SU-DHL-6 (cell line): ENCODE results near the gene SPPL2A.
"Not testable (repeated sequence)": the region's sequence is repeated elsewhere in the genome, so short reads cannot be mapped to it uniquely, and the experiment has no call there.

Experiments used
- EZH2phosphoT487 ChIP-seq: fragments of 200-600 bp; sonication (generic), shearing (Covaris generic); conservative IDR thresholded peaks from 2 replicates; pipeline ENCODE4 v1.6.1; 2018; ENCODE audit warnings: mild to moderate bottlenecking, antibody characterized with exemption, low read length, moderate library complexity, mixed read lengths
- TF ChIP-seq, protein P1 (sequence below): fragments of 200-600 bp; sonication (generic); IDR thresholded peaks from one replicate; pipeline ENCODE4 v1.5.1; 2017; ENCODE audit warnings: antibody characterized with exemption, mild to moderate bottlenecking, low read length, moderate library complexity; ENCODE audit not compliant: insufficient read depth, poor library complexity, severe bottlenecking

DNA sequence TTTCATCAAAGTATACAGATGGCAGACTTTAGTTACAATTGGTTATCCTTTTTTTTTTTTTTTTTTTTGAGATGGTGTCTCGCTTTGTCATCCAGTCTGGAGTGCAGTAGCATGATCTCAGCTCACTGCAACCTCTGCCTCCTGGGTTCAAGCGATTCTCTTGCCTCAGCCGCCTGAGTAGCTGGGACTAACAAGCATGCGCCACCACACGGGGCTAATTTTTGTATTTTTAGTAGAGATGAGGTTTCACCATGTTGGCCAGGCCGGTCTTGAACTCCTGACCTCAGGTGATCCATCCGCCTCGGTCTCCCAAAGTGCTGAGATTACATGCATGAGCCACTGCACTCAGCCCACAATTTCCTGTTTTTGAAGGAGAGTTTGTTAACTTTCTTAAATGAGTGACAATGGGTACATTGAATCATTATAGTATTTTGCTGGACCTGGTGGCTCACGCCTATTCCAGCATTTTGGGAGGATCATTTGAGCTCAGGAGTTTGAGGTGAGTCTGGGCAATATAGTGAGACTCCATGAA, 70.8 kb downstream of the SPPL2A start:
- TF ChIP-seq, protein P1, sequence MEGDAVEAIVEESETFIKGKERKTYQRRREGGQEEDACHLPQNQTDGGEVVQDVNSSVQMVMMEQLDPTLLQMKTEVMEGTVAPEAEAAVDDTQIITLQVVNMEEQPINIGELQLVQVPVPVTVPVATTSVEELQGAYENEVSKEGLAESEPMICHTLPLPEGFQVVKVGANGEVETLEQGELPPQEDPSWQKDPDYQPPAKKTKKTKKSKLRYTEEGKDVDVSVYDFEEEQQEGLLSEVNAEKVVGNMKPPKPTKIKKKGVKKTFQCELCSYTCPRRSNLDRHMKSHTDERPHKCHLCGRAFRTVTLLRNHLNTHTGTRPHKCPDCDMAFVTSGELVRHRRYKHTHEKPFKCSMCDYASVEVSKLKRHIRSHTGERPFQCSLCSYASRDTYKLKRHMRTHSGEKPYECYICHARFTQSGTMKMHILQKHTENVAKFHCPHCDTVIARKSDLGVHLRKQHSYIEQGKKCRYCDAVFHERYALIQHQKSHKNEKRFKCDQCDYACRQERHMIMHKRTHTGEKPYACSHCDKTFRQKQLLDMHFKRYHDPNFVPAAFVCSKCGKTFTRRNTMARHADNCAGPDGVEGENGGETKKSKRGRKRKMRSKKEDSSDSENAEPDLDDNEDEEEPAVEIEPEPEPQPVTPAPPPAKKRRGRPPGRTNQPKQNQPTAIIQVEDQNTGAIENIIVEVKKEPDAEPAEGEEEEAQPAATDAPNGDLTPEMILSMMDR, result not testable (repeated sequence)
- TF ChIP-seq EZH2phosphoT487, result not testable (repeated sequence)
